Activated T-helper 1 cell treated with Interleukin-2 at 50 U/mL for 16 hours (primary cell): ENCODE measurements around the gene SLC39A5.
"Not testable (repeated sequence)": the region's sequence is repeated elsewhere in the genome, so short reads cannot be mapped to it uniquely, and the experiment has no call there.

Experiments
- DNase-seq: peaks from one replicate; pipeline ENCODE4 v3.0.0-alpha.2; 2020; ENCODE audit warnings: low read depth

The SLC39A5 gene, protein sequence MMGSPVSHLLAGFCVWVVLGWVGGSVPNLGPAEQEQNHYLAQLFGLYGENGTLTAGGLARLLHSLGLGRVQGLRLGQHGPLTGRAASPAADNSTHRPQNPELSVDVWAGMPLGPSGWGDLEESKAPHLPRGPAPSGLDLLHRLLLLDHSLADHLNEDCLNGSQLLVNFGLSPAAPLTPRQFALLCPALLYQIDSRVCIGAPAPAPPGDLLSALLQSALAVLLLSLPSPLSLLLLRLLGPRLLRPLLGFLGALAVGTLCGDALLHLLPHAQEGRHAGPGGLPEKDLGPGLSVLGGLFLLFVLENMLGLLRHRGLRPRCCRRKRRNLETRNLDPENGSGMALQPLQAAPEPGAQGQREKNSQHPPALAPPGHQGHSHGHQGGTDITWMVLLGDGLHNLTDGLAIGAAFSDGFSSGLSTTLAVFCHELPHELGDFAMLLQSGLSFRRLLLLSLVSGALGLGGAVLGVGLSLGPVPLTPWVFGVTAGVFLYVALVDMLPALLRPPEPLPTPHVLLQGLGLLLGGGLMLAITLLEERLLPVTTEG

DNA sequence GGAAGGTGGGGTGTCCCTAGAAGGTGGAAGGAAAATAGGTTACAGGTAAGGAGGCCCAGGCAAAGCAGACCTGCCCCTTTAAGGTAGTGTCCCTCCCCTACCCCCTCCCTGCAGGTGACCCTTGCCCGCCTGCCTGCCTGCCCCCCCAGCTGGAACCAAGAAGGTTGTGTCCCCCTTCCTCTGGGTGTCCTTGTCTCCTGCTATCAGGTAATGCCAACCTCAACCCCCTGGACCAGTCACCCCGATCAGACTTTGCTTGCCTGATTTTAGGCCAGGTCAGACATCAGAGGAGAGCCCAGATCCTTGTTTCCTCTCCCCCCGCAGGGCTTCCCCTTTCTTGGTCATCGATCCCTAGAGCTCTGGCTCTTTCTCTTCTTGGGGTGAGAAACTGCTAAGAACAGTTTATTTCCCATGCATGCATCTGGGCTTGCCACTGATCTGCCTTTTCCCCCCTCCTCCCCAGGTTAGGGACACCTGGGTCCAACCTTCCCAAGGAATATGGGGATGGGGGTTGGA, at the start of gene SLC39A5:
TSS of gene SLC39A5 (plus strand) at position 136 of the 516 bp plus-strand sequence. CDS start 1,224 bp downstream, outside the sequence.
- no peak for DNase-seq

DNA sequence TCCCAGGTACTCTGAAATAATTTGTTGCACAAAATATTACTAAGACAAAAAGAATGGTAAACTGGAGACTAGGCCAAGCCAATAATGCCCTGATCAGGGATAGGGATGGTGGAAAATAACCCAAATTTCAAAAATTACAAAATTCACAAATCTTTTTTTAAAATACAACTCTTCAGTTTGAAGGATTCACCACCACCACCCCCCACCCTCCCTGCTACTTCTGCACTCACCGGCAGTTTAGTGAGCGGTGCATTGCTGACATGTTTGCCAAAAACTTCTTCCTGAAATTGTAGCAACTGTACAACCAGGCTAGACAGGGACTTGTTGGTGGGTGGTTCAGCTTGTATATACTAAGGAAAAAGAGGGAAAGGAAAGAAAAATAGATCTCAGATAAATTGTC, 42.9 kb upstream of the SLC39A5 start:
- no peak for DNase-seq

DNA sequence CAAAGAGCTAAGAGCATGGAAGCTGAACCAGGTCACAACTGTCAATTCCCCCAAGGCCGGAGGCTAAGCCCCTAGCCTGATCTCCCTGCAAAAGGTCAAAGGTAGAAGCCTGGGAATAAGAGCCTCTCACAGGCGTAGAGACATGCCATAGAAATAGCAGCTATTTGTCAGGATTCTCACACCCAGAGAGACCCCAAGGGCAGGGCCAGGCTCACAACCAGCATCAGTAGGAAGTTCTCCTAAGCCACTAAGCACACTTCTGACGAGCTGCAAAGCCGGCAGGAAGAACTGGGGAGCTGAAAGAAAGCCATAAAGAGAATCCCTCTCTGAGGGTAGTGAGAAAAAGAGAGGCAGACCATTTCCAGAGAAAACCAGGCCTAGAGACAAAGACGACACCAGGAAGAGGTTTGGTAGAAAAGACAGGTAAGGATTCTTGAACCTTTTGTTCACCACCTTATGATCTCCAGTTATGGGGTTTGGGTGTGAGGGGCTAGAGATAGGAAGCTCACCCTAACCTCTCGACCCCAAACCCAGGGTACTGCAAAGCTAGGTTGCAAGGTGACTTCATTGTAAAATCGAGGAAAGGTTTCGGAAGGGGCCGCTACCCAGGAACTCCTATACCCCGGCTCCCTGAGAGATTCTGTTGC, 41.6 kb upstream of the SLC39A5 start:
- no peak for DNase-seq

DNA sequence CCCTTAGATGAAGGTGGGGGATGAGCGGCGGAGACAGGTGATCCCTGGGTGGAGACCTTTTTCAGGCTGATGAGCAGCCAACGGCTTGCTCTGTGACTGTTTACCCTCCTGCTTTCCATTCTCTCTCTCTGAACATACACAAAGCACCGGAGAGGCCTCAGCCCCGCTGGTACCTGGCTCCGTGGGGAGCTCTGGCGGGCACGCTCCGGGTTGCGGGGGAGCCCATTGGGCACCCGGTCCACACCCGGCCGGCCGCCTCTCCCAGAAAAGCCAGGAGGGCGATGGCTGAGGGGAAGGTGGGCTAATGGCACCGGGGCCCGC, 41.1 kb upstream of the SLC39A5 start:
- DNase-seq: no peak

DNA sequence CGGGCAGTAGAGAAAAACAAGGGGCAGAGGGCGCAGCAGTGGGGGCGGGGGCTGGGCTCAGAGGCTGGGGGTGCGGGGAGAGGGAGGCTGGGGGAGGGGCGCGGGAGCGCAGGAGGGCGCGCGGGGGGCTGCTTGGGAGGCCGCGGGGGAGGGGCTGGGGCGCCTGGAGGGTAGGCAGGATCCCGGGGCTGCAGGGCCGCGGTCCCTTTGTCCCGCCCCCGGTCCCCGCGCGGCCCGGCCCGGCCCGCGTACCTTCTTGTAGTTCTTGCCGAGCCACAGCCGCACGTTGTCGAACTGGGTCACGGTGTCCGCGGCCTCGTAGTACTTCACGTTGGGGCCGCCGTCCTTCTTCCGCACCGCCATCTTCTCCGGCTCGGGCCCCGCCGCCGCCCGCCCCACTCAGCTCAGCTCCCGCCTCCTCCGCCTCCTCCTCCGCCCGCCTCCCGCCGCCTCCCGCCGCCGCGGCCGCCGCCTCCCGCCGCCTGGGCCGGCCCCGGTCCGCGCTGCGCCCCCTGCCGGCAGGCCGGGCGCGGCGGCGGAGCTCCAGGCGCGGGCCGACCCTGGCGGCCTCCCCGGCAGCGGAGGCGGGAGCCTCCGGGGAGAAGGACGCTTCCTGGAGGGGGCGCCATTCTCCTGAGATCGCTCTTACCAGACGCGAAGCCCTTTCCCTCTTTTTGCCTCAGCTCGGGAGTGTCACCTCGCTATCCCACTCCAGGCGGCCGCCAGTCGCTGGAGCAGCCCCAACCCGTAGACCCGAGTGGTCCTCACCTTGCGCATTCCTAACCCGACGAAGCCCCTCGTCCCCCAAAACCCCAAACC, 40.5 kb upstream of the SLC39A5 start, which contains the start of gene SMARCC2:
TSS of gene SMARCC2 (minus strand) at position 385 of the 819 bp plus-strand sequence. CDS start at position 363, 22 bp downstream.
- DNase-seq: peak; percentile 78

DNA sequence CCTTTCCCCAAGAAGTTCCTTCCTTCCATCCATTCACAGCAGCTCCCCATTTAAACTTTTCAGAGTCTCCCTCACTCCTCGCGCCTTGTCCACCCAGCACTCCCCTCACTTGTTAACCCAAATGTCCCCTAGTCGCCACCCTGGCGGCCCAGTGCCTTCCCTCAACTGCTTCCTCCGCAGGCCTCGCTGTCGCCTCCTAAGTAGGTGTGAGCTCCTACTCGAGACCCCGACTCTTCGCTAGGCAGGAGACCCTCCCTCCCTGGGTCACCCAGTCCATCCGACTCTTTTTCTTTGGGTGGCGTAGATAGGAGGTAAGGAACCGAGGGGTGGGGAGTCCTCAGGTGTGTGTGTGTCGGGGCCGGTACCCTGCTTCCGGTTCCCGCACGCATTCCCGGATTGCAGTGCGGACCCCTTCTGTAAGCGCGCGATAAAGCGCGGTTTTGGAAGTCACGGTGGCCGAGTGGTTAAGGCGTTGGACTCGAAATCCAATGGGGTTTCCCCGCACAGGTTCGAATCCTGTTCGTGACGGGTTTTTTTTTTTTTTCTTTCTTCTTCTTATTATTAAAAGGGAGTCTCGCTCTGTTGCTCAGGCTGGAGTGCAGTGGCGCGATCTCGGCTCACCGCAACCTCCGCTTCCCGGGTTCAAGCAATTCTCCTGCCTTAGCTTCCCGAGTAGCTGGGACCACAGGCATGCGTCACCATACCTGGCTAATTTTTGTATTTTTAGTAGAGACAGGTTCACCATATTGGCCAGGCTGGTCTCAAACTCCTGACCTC, 39.7 kb upstream of the SLC39A5 start:
- DNase-seq: peak; percentile 54

DNA sequence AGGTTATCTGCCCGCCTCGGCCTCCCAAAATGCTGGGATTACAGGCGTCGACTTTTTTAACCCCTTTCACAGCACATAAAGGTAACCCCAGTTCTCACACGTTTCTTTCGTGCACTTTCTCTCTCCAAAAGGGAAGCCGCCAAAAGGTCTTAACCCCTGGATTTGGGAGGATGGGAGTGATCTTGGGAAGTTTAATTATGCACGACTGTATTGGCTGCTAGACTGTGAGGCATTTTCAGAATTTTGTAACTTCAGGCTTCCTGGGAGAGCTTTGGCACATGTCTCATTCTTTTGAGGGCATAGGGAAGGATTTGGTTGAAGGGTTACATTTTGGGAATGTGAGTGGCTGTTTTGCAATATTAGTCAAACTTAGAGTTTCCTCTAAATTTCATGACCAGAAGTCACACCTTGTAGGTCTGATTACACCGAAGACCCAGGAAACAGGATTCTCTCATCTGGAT, 39.1 kb upstream of the SLC39A5 start:
- no peak for DNase-seq

DNA sequence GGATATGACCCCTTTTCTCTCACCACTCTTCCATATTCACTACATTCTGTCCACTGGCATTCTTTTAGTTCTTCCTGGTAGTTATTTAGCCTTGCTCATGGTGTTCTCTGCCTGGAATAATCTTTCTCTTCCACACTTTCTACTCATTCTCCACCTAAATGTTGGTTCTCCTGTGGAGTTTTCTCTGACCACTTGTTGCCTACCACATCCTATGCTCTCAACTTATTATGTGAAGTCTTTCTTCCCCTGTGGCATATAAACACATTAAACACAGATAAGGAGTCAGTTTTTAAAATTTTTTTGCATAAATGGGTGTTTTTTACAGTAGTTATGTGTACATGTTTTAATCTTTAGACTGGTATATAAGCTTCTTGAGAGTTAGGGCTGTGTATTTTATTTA, 37.3 kb upstream of the SLC39A5 start:
- DNase-seq: no peak

DNA sequence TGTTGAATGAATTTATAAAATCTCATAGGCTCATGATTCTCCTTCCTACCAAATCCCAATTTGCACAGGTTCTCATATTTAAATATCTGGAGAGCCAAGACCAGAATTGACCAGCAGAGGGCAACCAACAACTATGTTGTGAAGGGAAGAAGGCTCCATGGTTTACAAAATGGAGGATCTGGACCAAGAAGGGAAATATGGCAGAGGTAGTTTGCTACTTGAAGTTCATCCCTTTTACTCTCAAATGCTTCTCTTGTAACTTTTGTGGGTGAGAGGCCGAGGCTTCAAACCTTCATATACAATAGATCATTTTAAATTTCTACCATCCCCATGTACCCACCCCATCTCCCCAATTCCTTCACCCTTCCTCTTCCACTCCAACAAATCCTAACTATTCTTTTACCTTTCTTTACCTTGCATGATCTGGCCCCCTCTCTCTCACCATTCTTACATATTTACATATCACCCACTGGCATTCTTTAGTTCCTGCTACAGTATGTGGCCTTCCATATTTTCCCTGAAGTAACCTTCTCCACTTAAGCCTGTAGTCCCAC, 36.7 kb upstream of the SLC39A5 start:
- DNase-seq: peak; percentile 38

DNA sequence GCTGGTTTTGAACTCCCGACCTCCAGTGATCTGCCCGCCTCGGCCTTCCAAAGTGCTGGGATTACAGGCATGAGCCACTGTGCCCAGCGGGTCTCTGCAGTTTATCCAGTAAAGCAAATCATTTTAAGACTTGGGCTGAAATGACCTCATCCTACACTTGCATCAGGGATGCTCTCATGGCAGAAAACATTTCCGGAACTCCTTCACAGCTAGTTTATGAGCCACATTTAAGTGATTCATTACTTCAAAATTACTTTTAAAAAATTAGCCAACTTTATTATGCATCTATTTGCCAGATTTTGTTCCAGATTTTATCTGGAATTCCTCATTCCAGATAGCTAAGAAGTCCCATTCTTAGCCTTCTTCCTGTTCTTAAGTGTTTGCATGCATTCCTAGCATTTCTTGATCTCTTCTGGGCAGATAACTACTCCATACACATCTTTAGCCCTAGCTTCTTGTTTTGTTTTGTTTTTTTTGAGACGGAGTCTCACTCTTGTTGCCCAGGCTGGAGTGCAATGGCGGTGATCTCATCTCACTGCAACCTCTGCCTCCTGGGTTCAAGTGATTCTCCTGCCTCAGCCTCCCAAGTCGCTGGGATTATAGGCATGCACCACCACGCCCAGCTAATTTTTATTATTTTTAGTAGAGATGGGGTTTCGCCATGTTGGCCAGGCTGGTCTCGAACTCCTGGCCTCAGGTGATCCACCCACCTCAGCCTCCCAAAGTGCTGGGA, 32.9 kb upstream of the SLC39A5 start:
- not testable (repeated sequence) for DNase-seq

DNA sequence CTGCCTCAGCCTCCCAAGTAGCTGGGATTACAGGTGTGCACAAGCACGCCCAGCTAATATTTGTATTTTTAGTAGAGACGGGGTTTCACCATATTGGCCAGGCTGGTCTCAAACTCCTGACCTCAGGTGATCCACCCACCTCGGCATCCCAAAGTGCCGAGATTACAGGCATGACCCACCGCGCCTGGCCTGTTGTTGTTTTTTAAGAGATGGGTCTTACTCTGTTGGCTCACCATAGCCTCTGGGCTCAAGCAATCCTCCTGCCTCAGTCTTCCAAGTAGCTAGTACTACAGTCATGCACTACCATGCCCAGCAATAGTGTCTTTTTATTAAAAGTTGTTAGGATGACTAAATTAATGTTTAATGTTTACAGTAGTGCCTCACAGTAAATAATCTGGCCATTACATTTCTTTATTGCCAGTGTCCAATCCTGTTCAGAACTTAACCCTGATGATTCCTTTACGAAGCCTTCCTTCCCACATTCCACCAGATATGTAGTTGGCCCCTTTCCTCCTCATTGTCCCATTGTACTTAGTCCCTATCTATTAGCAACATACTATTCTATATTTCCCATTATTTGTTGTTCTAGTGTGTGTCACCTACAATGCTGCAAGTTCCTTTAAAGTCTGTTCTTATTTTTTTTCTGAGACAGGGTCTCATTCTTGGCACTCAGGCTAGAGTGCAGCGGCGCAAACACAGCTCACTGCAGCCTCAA, 31.8 kb upstream of the SLC39A5 start:
- DNase-seq: no peak

DNA sequence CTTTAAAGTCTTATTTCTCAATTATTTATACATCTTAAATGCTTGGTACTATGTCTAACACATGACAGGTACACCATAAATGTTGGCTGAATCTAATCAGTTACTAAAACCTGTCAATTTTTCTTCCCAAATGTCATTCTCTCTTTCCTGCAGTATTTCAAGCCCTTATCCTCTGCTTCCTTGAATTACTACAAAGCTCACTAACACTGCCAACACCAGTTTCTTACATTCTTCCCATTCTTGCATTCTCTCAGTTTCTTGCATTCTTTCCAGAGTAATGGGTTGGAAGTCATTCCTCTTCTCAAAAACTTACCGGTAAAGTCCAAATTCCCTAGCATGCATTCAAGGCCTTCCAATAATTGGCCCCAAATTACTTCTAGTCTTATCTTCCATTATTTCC, 31.0 kb upstream of the SLC39A5 start:
- DNase-seq: no peak

DNA sequence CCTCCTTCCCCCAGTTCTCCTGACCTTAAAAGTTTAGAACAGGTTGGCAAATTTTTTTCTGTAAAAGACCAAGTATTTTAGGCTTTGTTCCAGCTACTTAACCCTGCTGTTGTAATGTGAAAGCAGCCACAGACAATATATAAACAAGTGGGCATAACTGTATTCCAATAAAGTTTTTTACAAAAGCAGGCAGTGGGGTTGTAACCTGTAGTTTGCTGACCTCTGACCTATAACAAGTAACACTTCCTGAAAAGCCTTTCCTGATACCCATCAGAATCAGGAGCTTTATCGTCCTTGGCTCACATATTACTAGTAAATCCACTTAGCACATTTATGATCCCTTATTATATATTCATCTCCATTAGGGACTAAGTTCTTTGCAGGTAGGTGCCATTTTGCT, 27.5 kb upstream of the SLC39A5 start:
- no peak for DNase-seq

DNA sequence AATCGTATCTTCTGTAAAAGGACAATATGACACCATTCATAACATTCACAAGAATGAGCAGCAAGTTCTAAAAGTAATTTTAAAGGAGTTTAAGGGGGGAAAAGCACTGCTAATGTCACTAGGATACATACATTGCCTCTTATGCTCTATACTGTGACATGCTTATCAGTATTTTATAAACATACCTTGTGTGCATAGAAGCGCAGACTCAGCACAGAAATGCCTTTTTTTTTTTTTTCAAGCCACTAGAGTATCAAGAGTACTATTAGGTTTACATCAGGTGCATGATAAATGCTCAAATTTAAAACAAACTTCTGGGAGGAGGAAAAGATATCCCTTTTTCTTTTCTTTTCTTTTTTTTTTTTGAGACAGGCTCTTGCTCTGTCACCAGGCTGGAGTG, 27.0 kb upstream of the SLC39A5 start:
- no peak for DNase-seq

DNA sequence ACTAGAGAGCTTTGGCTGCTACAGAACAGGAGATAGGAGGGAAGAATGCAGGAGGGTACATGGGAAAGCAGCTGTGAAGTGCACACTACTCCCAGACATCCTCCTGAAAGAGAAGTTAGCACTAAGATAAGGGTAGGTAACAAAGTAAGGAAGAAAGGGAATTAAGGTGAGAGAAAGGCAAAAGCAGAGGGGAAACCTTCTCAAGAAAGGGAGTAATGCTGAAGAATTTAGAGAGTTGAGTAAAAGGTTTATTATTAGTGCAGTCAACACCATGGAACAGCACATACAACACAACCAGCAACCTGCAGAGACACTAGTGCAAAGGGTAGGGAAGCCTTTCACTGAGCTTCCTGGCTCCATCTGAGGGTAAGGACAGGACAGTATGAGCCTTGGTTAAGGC, 25.6 kb upstream of the SLC39A5 start:
- no peak for DNase-seq

DNA sequence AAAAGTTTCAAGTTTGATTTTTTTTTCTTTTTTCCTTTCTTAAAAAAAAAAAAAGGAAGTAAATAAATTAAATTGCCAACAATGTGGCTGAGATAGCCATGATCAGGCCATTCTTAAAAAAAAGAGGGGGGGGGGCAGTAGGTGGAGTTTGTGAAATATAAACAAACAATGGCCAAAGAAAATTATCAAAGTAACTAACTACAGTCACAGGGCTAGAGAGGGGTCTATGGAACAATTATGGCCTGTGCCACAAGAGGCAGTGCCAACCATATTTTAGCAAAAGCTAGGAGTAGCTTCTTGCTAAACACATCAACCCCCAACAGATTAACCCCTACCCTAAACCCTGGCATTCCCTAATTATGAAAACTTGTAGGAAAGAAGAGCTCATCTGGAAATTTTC, 24.4 kb upstream of the SLC39A5 start:
- no peak for DNase-seq

DNA sequence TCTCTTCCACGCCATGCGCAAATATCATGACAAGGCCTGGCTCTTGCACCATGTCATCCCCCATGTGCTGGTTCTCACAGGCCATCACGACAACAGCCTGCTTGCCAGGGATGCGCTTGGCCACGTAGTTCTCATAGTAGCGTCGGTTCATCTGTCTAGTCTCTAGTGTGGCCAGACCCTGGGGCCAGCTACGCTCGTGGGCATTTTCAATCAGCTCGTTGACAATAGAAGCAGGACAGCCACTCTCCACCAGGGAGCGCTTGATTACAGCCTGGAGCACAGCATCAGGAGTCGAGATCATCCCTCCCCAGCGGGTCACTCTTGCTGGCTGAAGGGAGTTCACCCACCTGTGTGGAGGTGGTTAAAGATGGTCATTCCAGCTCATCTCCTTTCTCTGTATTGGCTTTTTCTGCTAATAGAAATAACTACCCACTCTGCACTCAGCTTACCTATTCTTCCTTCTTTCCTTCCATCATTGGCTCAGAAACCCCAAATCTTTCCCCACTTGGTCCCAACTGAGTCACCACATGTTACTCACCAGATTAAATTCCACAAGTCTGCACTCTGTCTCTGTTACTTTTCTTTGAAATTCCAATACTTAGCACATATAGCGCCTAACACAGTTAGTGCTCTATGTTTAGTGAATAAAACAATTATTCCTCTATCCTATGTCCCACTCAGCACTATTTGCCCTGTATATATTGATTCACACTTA, 23.2 kb upstream of the SLC39A5 start:
- DNase-seq: peak; percentile 16

DNA sequence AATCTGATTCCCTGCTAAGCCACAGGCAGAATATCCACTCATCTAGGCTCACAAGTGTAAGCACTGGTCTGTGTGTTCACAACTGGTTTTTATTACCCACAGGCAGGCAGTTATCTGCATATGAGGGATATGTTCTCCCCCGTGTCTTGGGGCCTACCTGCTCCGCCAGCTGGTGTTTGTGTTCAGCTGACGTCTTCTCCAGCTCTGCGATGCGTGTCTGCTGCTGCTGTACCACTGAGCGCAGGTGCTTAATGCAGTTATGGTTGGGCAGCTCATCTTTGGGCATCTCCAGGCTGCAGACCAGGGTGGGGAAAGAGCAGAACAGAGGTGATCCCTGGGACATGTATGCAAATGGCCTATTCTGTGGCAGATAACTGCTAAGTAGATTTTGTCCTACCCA, 21.8 kb upstream of the SLC39A5 start:
- DNase-seq: no peak

DNA sequence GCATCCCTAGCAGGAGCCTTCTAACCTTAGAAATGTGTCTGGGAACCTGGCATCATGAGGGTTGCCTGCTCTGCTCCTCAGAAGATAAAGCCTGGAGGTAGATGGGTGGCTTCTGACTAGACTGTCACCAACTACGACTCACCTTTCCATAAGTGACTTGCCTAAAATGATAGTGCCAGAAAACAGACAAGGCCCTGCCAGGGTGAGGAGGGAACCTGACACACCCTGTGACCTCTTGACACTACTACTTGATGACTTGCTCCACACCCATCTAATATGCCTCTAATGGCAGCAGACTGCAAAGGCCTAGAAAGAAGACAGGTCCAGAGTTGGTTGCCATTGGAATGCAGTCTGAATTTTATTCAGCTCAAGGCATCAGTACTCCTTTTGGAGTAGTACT, 17.5 kb upstream of the SLC39A5 start:
- DNase-seq: no peak
